ENCODE measurements around the gene CNTN4.

CNTN4 gene

DNA sequence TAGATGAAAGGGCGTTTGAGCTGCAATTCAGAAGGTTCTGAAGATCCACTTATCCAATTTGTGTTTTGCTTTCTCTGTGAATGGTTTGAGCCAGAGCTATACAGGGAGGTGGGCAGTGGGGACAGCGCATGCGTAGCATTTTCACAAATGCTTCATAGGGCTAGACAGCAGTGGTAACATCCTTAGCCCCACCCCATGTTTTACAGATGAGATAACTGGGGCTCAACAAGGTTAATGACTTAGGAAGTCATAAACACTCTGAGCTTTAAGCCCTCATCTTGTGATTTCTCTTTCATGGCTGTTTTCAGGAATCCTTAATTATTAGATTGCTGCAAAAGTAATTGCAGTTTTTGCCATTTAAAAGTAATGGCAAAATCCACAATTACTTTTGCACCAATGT lies 602.8 kb downstream of the CNTN4 start:
- no peak for DNase-seq (ENCODE audit: low read depth)

DNA sequence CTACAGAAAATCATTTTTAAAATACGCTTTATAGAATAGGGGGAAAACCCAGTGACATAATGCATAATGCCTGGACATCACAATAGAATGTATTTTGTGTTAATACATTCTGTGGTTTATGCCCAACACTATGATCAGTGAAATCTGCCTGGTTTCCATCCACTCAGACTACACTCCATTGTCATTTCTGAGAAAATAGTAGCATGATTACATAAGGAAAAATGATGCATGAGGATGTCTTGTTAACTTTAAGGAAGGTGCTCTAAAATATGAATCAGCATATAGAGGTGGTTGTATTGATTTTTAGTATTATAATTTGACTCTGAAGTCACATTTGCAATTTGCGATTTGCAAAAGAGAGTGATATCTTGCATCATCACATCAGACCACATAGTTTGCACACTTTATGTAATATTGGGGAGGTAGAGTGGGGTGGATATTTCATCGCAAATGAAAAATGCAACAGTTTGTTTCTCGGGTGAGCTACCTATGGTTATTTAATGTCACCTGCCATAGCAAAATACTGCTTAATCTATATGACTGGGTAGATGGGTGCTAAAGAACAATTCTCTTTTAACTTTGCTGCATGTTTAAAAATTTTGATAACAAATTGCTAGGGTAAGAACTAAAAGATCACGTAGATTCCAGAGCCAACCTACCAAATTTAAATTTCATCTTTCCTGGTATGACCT lies 607.6 kb downstream of the CNTN4 start:
- DNase-seq (ENCODE audit: low read depth) = no peak

DNA sequence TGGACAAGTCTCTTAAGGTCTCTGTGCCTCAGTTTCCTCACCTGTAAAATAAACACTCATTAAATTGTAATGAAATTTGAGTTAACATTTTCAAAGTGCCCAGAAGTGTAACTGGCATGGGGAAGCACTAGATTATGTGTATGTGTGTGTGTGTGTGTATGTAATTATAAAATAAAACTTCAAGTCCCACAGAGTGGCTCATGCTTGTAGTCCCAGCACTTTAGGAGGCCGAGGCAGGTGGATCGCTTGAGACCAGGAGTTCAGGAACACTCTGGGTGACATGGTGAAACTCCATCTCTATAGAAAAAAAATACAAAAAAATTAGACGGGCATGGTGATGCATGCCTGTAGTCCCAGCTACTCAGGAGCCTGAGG lies 608.2 kb downstream of the CNTN4 start:
- no peak for DNase-seq (ENCODE audit: low read depth)

DNA sequence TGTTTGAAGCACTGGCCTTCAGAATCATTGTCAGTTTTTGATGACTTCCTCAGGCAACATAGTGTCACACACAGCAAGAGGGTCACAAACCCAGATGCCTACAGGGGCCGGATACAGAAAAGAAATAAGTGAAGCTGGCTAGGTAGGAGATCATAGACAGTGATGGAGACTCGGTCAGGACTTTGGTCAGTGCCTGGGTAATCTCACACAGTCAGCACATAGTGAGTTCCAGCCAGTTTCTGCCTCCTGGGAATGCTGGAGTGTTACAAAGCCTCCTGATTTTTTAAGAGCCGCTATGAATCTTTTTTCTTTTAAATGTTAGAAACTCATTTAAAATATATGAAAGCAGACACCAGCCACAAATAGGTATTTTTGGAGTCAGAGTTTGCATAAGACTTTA lies 612.4 kb downstream of the CNTN4 start:
- DNase-seq (ENCODE audit: low read depth) = no peak

DNA sequence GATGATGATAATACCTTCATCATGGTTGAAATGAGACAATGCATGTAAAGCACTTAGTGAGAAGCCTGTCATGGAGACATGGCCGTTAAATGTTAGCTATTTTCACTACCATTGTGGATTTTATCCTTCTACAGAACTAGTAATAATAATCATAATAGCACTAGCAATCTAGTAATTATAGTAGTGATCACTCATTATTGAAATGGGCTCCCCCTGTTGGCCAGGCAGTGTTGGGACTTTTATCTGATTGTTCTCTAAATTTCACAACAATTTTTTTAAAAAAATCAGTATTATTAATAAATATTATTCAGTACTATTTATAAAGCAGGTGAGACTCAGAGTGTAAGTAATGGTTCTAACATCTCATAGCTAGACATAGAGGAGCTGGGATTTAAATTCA lies 615.3 kb downstream of the CNTN4 start:
- DNase-seq (ENCODE audit: low read depth) = no peak

DNA sequence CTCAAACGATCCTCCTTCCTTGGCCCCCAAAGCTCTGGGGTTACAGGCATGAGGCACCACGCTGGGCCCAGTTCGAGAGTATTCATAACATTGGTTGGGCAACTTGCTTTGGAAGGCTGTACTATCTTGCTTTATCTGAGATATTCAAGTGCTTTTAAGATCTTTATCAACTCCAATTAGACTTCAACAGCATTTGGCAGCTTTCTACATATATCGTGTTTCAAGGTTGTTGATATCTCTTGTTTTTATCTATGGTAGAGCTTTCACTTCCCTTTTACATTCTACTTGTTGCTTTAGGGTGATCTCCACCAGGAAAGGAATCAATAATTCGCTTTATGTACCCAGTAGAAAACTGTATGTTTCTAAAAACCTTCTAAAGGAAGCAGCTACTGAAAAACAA lies 616.2 kb downstream of the CNTN4 start:
- DNase-seq (ENCODE audit: low read depth) = no peak

DNA sequence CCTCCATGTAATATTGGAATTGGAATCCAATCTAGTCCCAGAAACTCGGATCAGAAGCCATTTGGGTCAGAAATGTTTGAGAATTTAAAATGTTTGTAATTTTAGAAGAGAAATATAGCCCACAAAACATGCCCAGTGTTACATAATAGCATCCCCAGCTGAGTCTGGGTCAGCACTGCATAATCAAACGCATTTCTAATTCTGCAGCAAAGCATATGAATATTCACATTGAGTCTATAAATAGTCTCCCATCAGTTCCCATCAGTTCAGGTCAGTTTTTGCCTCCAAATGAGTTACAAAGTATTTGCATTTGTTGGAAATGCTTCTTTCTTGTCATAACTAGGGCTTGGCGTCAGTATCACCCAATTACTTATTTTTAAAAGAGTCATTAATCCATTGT lies 628.4 kb downstream of the CNTN4 start:
- no peak for DNase-seq (ENCODE audit: low read depth)

DNA sequence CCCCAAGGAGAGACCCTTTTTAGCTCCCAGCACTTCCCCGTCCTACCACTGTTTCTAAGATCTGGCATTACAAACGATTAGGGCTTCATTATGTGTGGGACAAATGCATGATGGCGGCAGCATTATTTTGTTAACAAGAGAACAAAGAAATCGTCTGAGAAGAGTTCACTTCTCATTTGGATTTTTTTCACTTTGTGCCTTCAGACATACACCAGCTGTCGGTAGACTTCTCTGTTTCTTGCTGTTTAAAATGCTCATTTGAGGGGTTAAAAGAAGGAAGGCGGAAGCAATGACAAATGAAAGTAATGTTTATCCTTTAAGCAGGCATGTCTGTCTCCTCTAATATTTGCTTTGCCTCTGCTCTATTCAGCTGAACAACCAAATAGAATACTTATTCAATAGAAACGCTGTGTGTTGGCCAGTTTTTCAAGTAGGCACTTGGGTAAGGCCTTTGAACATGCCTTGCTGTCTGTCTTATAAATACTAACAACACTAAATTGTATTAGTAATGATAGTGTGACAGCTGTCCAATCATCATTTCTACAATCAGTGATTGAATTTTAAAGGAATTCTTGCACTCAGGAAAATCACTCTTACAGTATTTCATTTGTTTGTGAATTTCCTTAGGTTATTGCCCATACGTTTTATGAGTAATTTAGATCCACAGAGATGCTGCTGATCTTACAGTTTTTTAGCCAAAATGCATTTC lies 629.1 kb downstream of the CNTN4 start:
- DNase-seq (ENCODE audit: low read depth) = no peak

DNA sequence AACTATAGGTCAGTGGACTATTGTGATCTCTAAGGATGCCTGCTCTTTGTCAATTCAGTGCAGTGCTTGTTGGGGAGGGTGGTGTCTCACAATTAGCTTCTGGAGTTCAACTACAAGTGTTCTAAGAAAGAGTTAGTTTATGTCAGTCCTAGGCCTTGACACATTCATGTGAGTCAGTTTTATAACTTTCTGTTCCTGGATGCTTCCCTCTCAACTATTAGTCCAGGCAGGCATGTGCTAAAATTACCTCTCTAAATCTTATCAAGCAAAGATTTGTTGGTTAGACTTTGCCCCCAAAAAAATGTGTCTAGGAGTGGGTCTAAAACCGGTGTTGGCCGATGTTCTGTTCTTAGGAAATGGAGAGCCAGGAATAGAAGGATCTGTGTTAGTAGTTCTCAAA lies 633.2 kb downstream of the CNTN4 start:
- DNase-seq (ENCODE audit: low read depth) = no peak

DNA sequence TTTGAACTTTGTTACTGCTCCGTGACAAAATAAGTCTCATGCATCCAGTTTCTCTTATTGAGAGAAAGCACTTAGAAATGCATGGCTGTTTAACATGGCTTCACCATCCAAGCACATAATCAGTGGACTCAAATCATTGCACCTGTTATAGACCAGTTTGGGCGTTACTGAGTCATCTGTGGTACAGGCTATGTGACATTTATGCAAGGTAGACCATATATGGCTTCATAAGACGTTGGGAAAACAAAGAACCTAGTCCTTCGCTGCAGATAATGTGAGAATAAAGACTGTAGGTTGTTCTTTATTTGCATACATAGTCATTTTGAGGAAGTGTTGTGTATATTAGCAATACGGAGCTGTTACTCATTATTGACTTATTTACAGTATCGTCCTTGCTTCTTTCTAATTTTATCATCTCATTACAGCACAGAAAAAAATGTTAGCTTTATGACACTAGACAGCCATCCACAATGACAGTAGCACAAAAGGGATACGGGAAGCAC lies 636.8 kb downstream of the CNTN4 start:
- no peak for DNase-seq (ENCODE audit: low read depth)

DNA sequence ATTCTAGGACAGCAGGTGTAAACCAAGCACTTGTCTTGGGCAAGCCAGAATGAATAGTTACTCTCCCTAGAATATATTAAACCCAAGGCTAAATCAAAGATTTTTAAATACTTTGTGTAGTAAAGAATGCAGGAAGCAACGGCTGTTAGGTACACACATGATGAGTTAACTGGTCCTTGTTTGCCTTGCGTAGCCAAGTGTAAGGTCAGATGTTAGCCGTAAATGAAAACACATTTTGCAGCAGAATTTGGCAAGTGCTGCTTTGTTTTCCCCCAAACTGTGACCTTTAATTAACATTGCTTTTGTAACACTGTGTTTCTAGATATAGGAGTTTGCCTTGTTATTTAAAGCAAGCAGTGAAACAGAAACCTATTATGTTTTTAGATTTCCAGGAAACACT lies 642.9 kb downstream of the CNTN4 start:
- no peak for DNase-seq (ENCODE audit: low read depth)

DNA sequence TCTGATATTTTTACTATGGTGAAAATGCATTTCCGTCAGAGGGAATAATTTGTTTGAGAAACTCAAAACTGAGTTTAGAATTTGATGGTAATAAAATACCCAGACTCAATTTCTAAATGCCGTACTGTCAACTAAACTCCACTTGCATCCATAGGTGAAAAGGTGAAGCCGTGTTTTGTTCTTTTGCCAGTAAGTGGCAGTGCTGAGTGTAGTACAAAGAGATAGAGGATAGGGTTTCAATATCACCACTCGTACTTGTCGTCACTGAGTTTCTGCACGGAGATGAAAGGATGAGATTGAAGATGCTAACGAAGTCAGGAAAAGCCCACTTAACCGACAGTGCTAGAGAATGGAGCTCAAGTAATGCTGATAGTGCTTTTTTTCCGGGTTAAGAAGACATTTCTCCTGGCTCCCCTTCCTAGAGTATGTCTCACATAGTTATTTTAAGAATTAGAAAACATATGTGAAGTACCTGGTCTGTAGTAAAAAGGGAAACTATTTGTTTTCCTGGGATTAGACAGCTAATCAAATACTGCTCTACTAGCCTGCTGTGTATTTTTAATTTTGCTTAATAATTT lies 666.4 kb downstream of the CNTN4 start:
- no peak for DNase-seq (ENCODE audit: low read depth)

DNA sequence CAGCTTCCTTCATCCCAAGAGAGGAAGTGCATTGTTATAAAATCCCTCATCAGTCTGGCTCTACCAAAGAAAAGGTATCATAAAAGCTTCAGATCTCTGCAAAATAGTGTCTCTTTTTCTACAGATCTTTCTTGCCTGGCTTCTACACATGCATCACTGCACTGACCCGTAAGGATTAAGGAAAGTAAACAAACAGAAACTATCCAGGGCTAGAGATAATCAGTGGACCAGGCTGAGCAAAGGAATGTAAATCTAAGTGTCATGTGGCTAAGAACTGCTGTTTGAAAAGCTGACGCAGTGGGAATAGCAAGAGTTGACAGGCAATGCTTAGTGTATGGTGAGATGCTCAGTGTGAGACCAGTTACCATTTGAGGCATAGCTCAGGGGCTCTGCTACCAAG lies 671.8 kb downstream of the CNTN4 start:
- DNase-seq (ENCODE audit: low read depth) = no peak

DNA sequence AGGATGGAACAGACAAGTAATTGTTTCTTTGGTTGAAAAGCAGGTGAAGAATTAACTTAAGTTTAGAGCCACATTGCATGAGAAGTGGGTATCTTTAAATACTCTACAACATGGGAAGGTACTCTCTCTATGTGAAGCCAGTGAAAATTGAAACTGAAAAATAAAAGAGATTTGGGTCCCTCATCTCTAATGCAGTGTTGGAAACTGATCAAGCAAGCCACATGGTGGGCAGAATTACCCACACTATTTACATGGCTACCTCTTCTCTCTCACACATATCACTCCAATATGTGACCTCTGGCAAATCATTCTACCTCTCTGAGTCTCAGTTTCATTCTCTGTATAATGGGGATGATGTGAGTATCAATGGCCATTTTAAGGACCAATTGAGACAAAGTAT lies 672.5 kb downstream of the CNTN4 start:
- no peak for DNase-seq (ENCODE audit: low read depth)

DNA sequence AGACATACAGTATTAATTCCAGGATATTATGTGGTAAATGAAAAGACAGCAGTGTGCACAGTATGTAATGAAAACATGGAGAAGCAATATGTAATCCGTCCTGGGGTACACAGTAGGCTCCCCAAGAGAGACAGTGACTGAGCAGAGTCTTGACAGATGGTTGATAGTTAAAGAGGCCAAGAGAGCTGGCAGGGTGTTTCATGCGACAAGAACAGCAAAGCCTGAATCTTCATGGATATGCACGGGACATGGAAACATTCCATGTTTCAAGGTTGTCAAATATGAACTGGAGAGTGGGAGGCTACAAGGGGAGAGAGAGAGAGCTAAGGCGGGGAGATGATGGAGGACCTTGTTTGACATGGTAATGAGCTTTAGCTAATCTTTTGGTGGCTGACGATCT lies 673.1 kb downstream of the CNTN4 start:
- DNase-seq (ENCODE audit: low read depth) = no peak

DNA sequence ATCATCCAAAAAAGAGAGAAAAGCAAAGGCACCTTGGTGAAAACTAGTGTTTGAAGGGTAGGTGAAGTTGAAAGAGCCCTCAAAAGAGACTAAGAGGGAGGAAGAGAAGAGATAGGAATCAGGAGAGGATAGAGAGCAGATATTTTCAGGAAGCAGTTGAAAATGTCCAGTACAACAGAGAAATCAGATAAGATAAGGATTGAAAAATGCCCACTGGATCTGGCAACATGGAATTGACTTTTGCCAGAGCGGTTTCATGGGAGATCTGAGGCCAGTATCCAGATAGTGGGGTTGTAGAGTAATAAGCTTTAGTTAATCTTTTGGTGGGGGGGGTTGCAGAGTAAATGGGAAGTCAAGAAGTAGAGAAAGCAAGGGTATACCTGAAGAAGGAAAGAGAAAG lies 674.1 kb downstream of the CNTN4 start:
- no peak for DNase-seq (ENCODE audit: low read depth)

DNA sequence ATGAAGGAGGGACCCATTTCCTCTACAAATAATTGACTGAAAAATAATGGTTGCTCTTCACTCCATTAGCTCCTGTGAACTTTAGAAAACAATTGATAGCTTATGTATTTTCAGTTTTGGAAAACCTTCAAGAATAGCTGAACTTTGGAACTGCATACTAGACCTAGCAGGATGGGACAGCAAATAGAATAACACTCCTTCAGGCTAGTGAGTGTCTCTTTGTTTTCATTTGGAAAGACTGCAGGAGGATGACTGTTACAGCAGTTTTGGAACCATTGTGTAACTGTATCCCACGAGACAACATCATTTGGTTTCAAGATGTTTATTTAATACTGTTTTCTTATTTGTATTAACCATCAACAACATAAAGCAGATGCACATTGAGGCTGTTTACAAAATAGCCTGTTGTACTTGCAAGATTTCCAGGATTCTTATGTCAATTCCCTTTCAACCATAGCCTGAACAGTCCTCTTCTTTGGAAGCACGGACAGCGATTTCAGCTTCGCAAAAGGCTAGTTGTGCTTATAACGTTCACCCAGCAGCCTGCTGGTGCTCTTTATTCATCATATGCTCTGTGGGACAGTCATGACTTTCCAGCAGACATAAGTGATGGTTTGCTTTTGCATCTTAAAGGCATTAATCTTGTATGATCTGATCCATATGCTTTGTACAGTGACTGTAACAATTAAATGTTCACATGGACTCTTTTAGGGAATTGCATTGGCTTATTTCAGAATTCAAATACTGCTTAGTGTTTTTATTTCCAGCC lies 676.0 kb downstream of the CNTN4 start:
- DNase-seq (ENCODE audit: low read depth) = no peak

DNA sequence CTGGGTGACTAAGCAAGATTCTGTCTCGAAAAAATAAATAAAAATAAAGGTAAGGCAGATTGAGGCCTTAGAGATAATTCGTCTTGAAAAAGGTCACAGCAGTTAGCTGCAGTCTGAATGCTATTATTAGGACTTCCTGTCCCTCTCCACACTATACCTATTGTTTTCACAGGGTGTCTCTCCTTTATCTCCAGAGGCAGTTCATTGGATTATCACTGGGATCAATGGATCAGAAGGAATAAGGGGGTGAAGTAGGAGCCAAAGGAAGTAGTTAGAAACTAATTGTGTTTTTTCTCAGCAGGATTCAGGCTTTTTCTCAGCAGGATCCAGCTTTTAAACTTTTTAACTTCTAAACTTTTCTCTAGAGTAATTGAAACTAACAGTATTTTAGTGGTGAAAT lies 684.6 kb downstream of the CNTN4 start:
- DNase-seq (ENCODE audit: low read depth) = no peak

DNA sequence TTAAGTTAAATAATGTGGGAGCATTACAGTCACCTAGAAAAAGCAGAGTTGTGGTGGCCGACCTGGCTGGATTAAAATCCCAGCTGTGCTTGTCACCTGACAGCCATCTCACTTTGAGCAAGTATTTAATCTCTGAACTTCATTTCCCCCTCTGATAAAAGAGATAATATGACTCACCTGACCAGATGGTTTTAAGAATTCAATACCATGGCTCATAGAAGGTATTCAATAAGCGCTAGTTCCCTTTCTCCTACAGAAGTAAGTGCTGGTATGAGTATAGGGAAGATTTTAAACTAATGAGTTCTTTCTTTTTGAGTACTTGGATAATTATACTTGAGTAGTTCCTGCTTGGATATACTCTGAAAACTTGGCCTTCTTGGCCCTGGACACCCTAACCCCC lies 686.0 kb downstream of the CNTN4 start:
- DNase-seq (ENCODE audit: low read depth) = no peak

DNA sequence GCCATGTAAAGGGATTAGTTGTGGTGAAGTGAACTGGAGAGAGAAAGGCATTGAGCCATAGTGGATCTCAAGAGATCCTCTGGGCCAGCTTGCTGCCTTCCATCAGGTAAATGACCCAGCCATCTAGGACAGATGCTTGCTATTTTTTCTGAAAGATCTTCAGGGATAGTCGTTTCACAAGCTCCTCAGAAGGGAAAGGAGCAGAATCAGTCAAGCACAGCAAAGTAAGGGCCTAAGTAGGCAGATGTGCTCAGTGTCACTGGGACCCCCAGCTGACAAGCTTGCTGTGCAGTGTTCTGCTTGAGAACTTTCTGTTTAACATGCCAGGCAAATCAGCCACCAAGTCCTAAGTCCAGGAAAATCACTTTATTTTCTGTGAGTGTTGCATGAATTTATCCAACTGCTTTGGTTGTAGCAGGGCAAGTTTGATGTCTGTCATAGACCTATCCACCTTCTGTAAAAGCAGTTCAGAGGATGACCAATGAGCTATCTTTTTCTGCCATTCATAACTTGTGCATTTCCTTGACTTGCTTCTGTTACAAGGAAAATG lies 691.7 kb downstream of the CNTN4 start:
- no peak for DNase-seq (ENCODE audit: low read depth)

DNA sequence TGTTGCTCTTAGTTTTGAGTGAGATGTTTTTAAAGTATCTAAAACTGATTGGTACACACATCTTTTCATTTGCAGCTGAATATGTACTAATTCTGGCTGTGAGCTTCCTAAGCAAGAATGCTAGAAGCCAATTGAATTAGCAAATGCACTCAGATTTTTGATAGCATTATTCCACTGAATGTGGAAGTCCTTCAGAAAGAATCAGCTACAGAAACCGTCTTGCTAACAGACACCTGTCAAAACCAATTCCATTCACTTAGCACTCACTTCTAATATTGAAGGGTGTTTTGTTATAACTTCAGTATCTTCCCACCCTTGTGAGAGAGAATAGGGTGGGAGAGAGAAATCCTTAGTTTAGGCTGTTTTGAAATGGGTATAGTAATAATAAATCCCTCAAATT lies 693.8 kb downstream of the CNTN4 start:
- no peak for DNase-seq (ENCODE audit: low read depth)

DNA sequence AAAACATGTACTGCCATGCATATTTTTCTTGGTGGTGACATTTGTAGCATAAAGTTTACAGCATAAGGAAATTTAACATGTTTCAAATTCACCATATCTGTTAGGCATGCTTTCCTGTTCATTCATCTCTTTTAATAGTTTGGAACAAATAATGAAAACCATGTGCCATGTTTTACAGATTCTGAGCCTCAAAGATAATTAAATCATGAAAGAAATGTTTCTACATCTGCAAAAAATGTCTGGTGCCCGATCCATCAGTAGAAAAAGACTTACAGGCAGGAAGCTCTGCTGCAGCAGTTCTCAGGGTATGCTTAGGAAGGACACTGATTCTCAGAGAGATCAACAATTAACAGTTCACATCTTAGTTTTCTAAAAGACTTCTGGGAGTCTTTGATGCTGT lies 695.3 kb downstream of the CNTN4 start:
- no peak for DNase-seq (ENCODE audit: low read depth)

DNA sequence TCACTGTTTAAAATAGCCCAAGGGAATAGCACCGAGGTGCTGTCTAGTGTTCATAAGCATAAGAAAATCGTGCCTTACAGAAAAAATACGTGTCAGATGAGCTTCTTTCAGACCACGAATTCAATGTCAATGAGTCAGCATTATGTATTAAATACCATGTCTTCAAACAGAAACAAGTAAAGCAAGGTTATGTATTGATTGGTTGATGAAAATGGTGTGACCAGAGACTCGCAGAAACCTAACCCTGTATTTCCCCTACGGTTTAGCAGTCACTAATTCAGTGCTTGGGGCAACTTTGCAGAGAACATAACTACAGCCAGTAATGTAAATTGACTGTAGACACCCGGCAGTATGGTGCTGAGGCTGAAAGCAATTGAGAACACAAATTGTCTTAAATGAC lies 703.8 kb downstream of the CNTN4 start:
- DNase-seq (ENCODE audit: low read depth) = no peak
